Endodermal cell (in vitro differentiated cells): ENCODE measurements around the gene LRRC3C. TPM values are rescaled to one million over a fixed set of nuclear protein-coding genes. Genes with fewer than 3 reads are reported as not detected.

ENCODE experiments used
- DNase-seq: peaks from one replicate; pipeline ENCODE4 v3.0.0-alpha.2; 2017
- H3K27ac ChIP-seq: 2 replicates; pipeline ENCODE4 v1.5.1; 2013; ENCODE audit warnings: mild to moderate bottlenecking, low read depth, low read length, moderate library complexity
- H3K27me3 ChIP-seq: 2 replicates; pipeline ENCODE4 v1.6.1; 2013; ENCODE audit warnings: mild to moderate bottlenecking, low read length, moderate library complexity; ENCODE audit not compliant: insufficient read depth, control insufficient read depth, poor library complexity, severe bottlenecking
- H3K36me3 ChIP-seq: 2 replicates; pipeline ENCODE4 v1.7.0; 2013; ENCODE audit warnings: mild to moderate bottlenecking, low read length, moderate library complexity; ENCODE audit not compliant: control insufficient read depth, insufficient read depth
- H3K4me1 ChIP-seq: one replicate; pipeline ENCODE4 v1.7.0; 2013; ENCODE audit warnings: low read length; ENCODE audit not compliant: control insufficient read depth, insufficient read depth
- H3K4me3 ChIP-seq: 2 replicates; pipeline ENCODE4 v1.5.1; 2013; ENCODE audit warnings: mild to moderate bottlenecking, low read length, moderate library complexity
- H3K9ac ChIP-seq: 2 replicates; pipeline ENCODE4 v1.6.1; 2013; ENCODE audit warnings: mild to moderate bottlenecking, low read length, moderate library complexity; ENCODE audit not compliant: poor library complexity, severe bottlenecking; ENCODE audit errors: extremely low read depth
- H3K9me3 ChIP-seq: 2 replicates; pipeline ENCODE4 v1.6.1; 2013; ENCODE audit warnings: mild to moderate bottlenecking, low read length, moderate library complexity; ENCODE audit not compliant: control insufficient read depth
- H3K27ac Mint-ChIP-seq: 2 replicates; pipeline ENCODE4 v1.8.0; 2020; ENCODE audit warnings: mixed read lengths
- H3K27me3 Mint-ChIP-seq: 2 replicates; pipeline ENCODE4 v1.8.0; 2021; ENCODE audit warnings: mild to moderate bottlenecking, mixed read lengths; ENCODE audit not compliant: insufficient read depth
- H3K36me3 Mint-ChIP-seq: 2 replicates; pipeline ENCODE4 v1.8.0; 2020; ENCODE audit warnings: low read depth, mixed read lengths
- H3K4me1 Mint-ChIP-seq: 2 replicates; pipeline ENCODE4 v1.8.0; 2020; ENCODE audit warnings: mixed read lengths
- H3K4me3 Mint-ChIP-seq: 2 replicates; pipeline ENCODE4 v1.8.0; 2020; ENCODE audit warnings: mild to moderate bottlenecking, moderate library complexity, mixed read lengths
- H3K9me3 Mint-ChIP-seq: 2 replicates; pipeline ENCODE4 v1.8.0; 2020; ENCODE audit warnings: mild to moderate bottlenecking, mixed read lengths
- WGBS, 2 experiments: methylation state at CpG; one replicate each; pipeline versions ENCODE4 v1.1.5 to v1.1.7; 2013; ENCODE audit warnings: missing lambda C conversion rate in 2 of 2, mixed read lengths in 1 of 2; ENCODE audit not compliant: insufficient coverage in 1 of 2, insufficient read length in 1 of 2; 5-methylcytosine and 5-hydroxymethylcytosine counted together
- total RNA-seq, 2 donors: library from RNA; stranded (reverse); fragmentation: NEBNext Ultra II Directional in 1 of 2; extraction: Animal tissue kit (Norgen Biotek cat#: 25700) in 1 of 2; gene quantifications; 2 replicates in 1 of 2; 3 replicates in 1 of 2; pipeline ENCODE4 v1.2.1, GENCODE V29; 2021
- TF ChIP-seq, protein P1 (sequence below): fragments of 200-600 bp; sonication (generic); conservative IDR thresholded peaks from 2 replicates; pipeline ENCODE4 v1.5.0; 2021; ENCODE audit warnings: antibody characterized with exemption, mild to moderate bottlenecking

LRRC3C gene
- total RNA-seq, 2 donors from 2014 or later: not detected

DNA sequence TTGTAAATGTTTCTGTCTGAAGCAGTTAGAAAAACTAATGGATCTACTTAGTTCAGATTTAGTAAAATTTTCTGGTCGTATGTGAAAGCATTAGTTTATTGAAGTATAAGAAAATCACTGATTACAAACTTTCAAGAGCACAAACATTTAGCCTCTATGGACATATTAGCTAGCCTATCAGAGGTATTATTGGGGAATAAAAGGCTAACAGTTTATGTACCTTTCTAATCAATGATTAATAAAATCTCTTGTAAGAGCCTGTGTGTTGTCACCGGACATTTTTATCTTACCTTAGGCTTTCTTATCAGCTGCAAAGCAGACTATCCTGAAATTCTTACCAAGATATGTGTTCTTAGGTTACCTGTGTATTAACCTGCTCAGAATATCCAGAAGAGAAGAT is 38.3 kb upstream of the LRRC3C start:
- no peaks in the 10 kb centered on the region for H3K4me1 ChIP-seq
- no peak for DNase-seq
- peaks cover 19% of the 10 kb centered on the region for H3K27me3 Mint-ChIP-seq
- H3K36me3 ChIP-seq: no peaks in the 10 kb centered on the region
- H3K36me3 Mint-ChIP-seq: no peaks in the 10 kb centered on the region
- no peak overlapping the region for H3K27ac ChIP-seq
- H3K27me3 ChIP-seq: no peaks in the 10 kb centered on the region
- H3K4me3 Mint-ChIP-seq: no peak overlapping the region
- no peak overlapping the region for H3K27ac Mint-ChIP-seq
- no peaks in the 10 kb centered on the region for H3K9me3 ChIP-seq
- no peaks in the 10 kb centered on the region for H3K4me1 Mint-ChIP-seq
- WGBS, 2 experiments: 96% methylated on average over 2 of the region's 2 CpGs; no CpG with 5 or more reads in 1 of the 2 experiments
- H3K4me3 ChIP-seq: no peak overlapping the region
- no peak overlapping the region for H3K9ac ChIP-seq
- no peaks in the 10 kb centered on the region for H3K9me3 Mint-ChIP-seq
- TF ChIP-seq, protein P1, sequence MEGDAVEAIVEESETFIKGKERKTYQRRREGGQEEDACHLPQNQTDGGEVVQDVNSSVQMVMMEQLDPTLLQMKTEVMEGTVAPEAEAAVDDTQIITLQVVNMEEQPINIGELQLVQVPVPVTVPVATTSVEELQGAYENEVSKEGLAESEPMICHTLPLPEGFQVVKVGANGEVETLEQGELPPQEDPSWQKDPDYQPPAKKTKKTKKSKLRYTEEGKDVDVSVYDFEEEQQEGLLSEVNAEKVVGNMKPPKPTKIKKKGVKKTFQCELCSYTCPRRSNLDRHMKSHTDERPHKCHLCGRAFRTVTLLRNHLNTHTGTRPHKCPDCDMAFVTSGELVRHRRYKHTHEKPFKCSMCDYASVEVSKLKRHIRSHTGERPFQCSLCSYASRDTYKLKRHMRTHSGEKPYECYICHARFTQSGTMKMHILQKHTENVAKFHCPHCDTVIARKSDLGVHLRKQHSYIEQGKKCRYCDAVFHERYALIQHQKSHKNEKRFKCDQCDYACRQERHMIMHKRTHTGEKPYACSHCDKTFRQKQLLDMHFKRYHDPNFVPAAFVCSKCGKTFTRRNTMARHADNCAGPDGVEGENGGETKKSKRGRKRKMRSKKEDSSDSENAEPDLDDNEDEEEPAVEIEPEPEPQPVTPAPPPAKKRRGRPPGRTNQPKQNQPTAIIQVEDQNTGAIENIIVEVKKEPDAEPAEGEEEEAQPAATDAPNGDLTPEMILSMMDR: no peak

DNA sequence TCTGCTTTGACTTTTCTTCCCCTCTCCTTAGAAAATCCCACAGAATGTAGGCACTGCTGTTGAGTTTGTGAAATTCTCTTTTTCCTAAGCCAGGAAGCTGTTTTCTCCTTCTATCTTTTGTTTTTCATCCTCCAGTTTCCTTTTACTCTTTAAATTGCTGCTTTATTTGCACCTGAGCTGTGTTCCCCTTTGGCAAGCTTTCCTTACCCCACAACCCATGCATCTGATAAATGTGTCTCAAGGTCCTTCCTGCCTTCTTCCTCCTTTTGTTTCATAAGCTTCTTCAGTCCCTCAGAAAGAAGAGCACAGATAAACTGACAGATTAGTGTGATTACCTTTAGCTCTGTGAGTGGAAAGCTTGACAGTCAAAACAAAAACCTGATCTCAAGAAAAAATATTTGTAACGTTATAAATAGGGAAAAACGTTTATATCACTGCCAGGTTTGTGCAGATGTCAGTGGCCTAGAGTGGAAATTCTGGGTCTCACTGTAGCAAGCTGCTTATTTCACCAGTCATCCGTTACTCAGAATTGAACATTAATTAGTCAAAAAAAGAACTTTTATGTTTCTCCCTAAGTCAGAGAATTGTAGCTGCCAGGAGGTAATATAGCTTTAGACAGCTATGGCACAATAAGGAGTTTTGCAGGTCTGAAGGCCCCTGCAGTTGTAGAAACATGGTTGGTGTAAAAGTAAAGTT is 32.7 kb upstream of the LRRC3C start:
- TF ChIP-seq, protein P1: no peak
- no peaks in the 10 kb centered on the region for H3K9me3 ChIP-seq
- no peaks in the 10 kb centered on the region for H3K36me3 ChIP-seq
- H3K4me1 ChIP-seq: peaks cover 5% of the 10 kb centered on the region
- WGBS, 2 experiments: 64 to 79% methylated on average over 2 to 3 of the region's 3 CpGs
- no peak overlapping the region for H3K4me3 ChIP-seq
- no peak overlapping the region for H3K27ac ChIP-seq
- H3K27me3 Mint-ChIP-seq: peaks cover 14% of the 10 kb centered on the region
- H3K9ac ChIP-seq: no peak overlapping the region
- peak overlapping the region; percentile 41 for H3K27ac Mint-ChIP-seq
- H3K27me3 ChIP-seq: no peaks in the 10 kb centered on the region
- H3K9me3 Mint-ChIP-seq: no peaks in the 10 kb centered on the region
- DNase-seq: peak; percentile 8
- no peak overlapping the region for H3K4me3 Mint-ChIP-seq
- H3K36me3 Mint-ChIP-seq: no peaks in the 10 kb centered on the region
- H3K4me1 Mint-ChIP-seq: peaks cover 6% of the 10 kb centered on the region

DNA sequence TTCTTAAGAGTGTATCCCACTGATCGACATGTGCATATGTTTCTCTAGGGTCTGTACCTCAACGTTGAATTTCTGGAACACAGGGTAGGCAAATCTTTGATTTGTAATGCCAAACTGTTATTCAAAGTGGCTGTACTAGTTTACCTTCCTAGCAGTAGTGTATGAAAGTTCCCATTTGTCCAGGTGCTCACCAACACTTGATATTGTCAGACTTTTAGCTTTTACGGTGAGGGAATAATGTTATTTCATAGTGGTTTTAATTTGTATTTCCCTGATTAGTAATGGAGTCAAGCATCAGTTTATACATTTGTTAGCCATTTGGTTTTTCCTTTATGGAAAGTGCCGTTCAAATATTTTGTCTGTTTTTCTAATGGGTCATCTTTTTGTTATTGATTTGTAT is 29.4 kb upstream of the LRRC3C start:
- H3K4me3 Mint-ChIP-seq: no peak overlapping the region
- no peak overlapping the region for H3K27ac ChIP-seq
- peaks cover 2% of the 10 kb centered on the region for H3K27me3 Mint-ChIP-seq
- H3K36me3 Mint-ChIP-seq: peaks cover 2% of the 10 kb centered on the region
- DNase-seq: no peak
- peaks cover 5% of the 10 kb centered on the region for H3K4me1 ChIP-seq
- no peak overlapping the region for H3K9ac ChIP-seq
- WGBS, 2 experiments: 92 to 96% methylated on average over 3 to 4 of the region's 4 CpGs
- H3K4me1 Mint-ChIP-seq: peaks cover 6% of the 10 kb centered on the region
- no peaks in the 10 kb centered on the region for H3K36me3 ChIP-seq
- H3K4me3 ChIP-seq: no peak overlapping the region
- H3K27me3 ChIP-seq: no peaks in the 10 kb centered on the region
- TF ChIP-seq, protein P1: no peak
- no peaks in the 10 kb centered on the region for H3K9me3 ChIP-seq
- H3K27ac Mint-ChIP-seq: no peak overlapping the region
- H3K9me3 Mint-ChIP-seq: no peaks in the 10 kb centered on the region
